Adrenal gland (tissue), 12 donors: ENCODE measurements around the gene MLC1. TPM values are rescaled to one million over a fixed set of nuclear protein-coding genes. Genes with fewer than 3 reads are reported as not detected.

Experiments
- DNase-seq, 7 donors: peaks; one replicate each; pipeline ENCODE4 v3.0.0-alpha.2; 2019 to 2020
- H3K27ac ChIP-seq, 5 donors: fragments of 200-600 bp; sonication (generic) in 4 of 5; 1 replicate in 3 of 5; 2 replicates in 2 of 5; pipeline versions ENCODE4 v1.5.1 to v1.8.0; 2016 to 2020; ENCODE audit warnings: mild to moderate bottlenecking in 1 of 5
- H3K27me3 ChIP-seq: fragments of 200-600 bp; 2 replicates; pipeline ENCODE4 v1.8.0; 2021
- H3K36me3 ChIP-seq, 2 donors: fragments of 200-600 bp; replicated peaks in 1 of 2; 1 replicate in 1 of 2; 2 replicates in 1 of 2; pipeline versions ENCODE4 v1.5.1 to v1.8.0; 2018 to 2022
- H3K4me1 ChIP-seq, 2 donors: fragments of 200-600 bp; replicated peaks in 1 of 2; 1 replicate in 1 of 2; 2 replicates in 1 of 2; pipeline versions ENCODE4 v1.5.1 to v1.8.0; 2018 to 2021
- H3K4me3 ChIP-seq, 4 donors: fragments of 200-600 bp; sonication (generic) in 3 of 4; one replicate each; pipeline ENCODE4 v1.5.1; 2016 to 2018
- H3K9me3 ChIP-seq, 3 donors: fragments of 200-600 bp; sonication (generic) in 1 of 3; replicated peaks in 1 of 3; 1 replicate in 2 of 3; 2 replicates in 1 of 3; pipeline versions ENCODE4 v1.5.1 to v1.8.0; 2016 to 2021
- POLR2A ChIP-seq, 2 donors: fragments of 450-650 bp; IDR thresholded peaks; one replicate each; pipeline ENCODE4 v1.6.1; 2017; ENCODE audit warnings: antibody characterized with exemption in 2 of 2, mild to moderate bottlenecking in 2 of 2, moderate library complexity in 1 of 2
- WGBS, 4 donors: extraction: QIAGEN DNeasy Blood & Tissue Kit in 2 of 4; methylation state at CpG; one replicate each; pipeline versions ENCODE4 v1.1.5 to v1.1.7; 2013 to 2017; 5-methylcytosine and 5-hydroxymethylcytosine counted together
- intact Hi-C, 2 donors: fragments of 100-400 bp; cut with DNase I; formaldehyde crosslinking; loops; one replicate each; pipeline versions ENCODE4 v1.14.1 to v1.15.0; 2022 to 2023
- polyA plus RNA-seq, 3 donors: library from polyadenylated mRNA; stranded (reverse); fragments of 200-250 nt in 2 of 3; fragments of 350-450 nt in 1 of 3; fragmentation: Illumina TruSeq in 1 of 3; extraction: RNeasy Lipid Tissue Mini Kit (QIAGEN cat#74804) in 1 of 3; gene quantifications; one replicate each; pipeline ENCODE4 v1.2.3, GENCODE V29; 2013 to 2014
- total RNA-seq, 9 donors: library from RNA; depleted of rRNA in 4 of 9; stranded (reverse); fragments of >200 nt in 4 of 9; fragments of 120-200 nt in 1 of 9; fragmentation: NEBNext Ultra II Directional in 1 of 9; extraction: Animal tissue kit (Norgen Biotek cat#: 25700) in 1 of 9; gene quantifications; one replicate each; pipeline versions ENCODE4 v1.1.0 to v1.2.4, GENCODE V29; 2013 to 2023
- TF ChIP-seq, protein P1 (sequence below), 6 experiments: fragments of 450-650 bp in 4 of 6; fragments of 200-600 bp in 2 of 6; sonication (generic) in 1 of 6; IDR thresholded peaks; 1 replicate in 5 of 6; 2 replicates in 1 of 6; pipeline versions ENCODE4 v1.5.1 to v1.8.0; 2016 to 2021; ENCODE audit warnings: antibody characterized with exemption in 6 of 6, mild to moderate bottlenecking in 2 of 6, moderate library complexity in 1 of 6
- donor health status: healthy with polysubstance abuse.
- donor health status: Bipolar disorder and iron deficiency.
- donor health status: DM: yes; HTN: yes; CAD: no.
- donor health status: DM: no; HTN: no; CAD: no.
- donor health status: DM: no; HTN: no; CAD: no.
- donor health status: DM: yes; HTN: yes; CAD: no.

MLC1 gene
- total and polyA plus RNA-seq, 12 donors: 0.03 to 0.22 TPM; not detected in 10

- DNase-seq: peak; percentile 57 to 82 (median 76)
- Histone ChIP-seq H3K9me3 (no peaks in the 10 kb centered on the region), H3K36me3 (no peaks in the 10 kb centered on the region), H3K4me1 (no peaks in the 10 kb centered on the region), H3K27ac (no peak overlapping the region), H3K27me3 (no peaks in the 10 kb centered on the region), H3K4me3 (no peak overlapping the region)
- 0 to 31% (median 16%) methylated on average over 4 to 52 of the region's 52 CpGs for WGBS, 4 donors
- TF ChIP-seq, protein P1, sequence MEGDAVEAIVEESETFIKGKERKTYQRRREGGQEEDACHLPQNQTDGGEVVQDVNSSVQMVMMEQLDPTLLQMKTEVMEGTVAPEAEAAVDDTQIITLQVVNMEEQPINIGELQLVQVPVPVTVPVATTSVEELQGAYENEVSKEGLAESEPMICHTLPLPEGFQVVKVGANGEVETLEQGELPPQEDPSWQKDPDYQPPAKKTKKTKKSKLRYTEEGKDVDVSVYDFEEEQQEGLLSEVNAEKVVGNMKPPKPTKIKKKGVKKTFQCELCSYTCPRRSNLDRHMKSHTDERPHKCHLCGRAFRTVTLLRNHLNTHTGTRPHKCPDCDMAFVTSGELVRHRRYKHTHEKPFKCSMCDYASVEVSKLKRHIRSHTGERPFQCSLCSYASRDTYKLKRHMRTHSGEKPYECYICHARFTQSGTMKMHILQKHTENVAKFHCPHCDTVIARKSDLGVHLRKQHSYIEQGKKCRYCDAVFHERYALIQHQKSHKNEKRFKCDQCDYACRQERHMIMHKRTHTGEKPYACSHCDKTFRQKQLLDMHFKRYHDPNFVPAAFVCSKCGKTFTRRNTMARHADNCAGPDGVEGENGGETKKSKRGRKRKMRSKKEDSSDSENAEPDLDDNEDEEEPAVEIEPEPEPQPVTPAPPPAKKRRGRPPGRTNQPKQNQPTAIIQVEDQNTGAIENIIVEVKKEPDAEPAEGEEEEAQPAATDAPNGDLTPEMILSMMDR (IDR thresholded peaks at IDR 0.05): peak; percentile 74 to 94 (median 88)
- TF ChIP-seq POLR2A (IDR thresholded peaks at IDR 0.05): no peak
- intact Hi-C loops: loop anchor here (2.0 to 10.0 kb wide), 2 partner anchors 102 to 266 kb away; no protein-coding TSS in a partner anchor
Measured at GRCh38 chr22:50030297-50031188, 54.7 kb downstream of the MLC1 start.

DNA sequence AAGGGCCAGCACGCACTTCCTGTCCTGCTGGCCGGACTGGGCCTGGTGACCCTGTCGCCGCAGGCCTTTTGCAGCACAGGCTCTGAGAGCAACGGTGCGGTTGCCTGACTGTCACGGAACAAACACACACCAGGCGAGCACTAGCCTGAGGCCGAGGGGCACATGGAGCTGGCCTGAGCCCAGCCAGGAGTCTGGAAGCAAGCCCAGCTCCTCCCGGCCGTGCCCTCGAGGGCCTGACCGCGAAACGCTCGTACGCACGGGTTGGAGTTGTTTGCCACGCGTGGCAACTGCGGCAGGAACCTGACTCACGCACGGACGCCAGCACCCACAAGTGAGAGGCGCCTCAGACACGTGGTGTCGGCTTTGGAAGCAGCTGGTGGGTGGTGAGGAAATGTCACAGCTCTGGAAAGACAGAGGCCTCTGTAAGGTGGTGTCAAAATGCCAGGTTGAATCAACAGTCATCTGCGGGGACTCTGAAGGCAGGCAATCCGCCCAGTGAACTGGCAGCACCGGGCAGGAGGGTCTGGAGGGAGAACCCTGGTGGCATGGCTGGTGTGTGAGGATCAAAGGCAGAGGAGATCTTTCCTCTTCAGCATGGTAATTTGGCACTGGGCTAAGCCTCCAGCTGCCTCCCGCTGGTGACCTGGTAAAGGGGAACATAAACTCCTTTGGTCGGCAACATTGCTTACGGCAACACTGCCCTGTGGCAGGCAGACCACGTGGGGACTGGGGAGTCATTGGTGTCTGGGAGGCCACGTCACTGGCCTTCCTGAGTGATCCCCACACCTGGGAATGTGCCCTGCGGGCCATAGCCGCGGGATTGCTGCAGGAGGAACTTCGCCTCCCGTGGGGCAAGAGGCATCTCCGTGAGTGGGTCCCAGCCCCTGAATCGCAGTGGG lies 57.3 kb downstream of the MLC1 start:
- WGBS, 4 donors: 77 to 82% (median 80%) methylated on average over 16 to 42 of the region's 42 CpGs
- peaks cover 6% of the 10 kb centered on the region for H3K27me3 ChIP-seq
- H3K4me1 ChIP-seq: no peaks in the 10 kb centered on the region

DNA sequence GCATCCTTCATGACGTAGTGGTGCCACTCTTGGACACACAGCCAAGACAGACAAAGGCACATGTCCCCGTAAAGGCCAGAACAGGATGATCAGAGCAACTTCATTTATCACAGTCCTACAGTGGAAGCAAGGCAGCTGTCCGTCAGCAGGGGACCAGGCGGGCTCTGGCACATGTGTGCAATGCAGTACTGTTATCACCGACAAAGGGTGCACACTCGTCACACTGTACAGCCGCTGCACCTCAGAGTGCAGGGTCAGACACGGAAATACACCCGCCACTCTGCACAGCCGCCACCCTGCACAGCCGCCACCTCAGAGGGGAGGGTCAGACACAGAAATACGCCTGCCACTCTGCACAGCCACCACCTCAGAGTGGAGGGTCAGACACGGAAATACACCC lies 59.2 kb downstream of the MLC1 start:
- H3K27ac ChIP-seq: no peak overlapping the region
- no peaks in the 10 kb centered on the region for H3K36me3 ChIP-seq
- intact Hi-C loops: no loop called here
- no peak for TF ChIP-seq POLR2A (IDR thresholded peaks at IDR 0.05)
- no peak overlapping the region for H3K4me3 ChIP-seq
- H3K4me1 ChIP-seq: no peaks in the 10 kb centered on the region
- DNase-seq: no peak
- H3K9me3 ChIP-seq: no peaks in the 10 kb centered on the region
- peaks cover 6% of the 10 kb centered on the region for H3K27me3 ChIP-seq
- 53 to 75% (median 72%) methylated on average over 3 to 13 of the region's 13 CpGs for WGBS, 4 donors

More for the DNA sequence above, 57.3 kb downstream of the MLC1 start:
- Histone ChIP-seq H3K27ac (no peak overlapping the region), H3K9me3 (no peaks in the 10 kb centered on the region), H3K4me3 (no peak overlapping the region), H3K36me3 (no peaks in the 10 kb centered on the region)
- DNase-seq: no peak
- intact Hi-C loops: no loop called here
- no peak for TF ChIP-seq POLR2A (IDR thresholded peaks at IDR 0.05)
- TF ChIP-seq, protein P1 (IDR thresholded peaks at IDR 0.05): no peak

DNA sequence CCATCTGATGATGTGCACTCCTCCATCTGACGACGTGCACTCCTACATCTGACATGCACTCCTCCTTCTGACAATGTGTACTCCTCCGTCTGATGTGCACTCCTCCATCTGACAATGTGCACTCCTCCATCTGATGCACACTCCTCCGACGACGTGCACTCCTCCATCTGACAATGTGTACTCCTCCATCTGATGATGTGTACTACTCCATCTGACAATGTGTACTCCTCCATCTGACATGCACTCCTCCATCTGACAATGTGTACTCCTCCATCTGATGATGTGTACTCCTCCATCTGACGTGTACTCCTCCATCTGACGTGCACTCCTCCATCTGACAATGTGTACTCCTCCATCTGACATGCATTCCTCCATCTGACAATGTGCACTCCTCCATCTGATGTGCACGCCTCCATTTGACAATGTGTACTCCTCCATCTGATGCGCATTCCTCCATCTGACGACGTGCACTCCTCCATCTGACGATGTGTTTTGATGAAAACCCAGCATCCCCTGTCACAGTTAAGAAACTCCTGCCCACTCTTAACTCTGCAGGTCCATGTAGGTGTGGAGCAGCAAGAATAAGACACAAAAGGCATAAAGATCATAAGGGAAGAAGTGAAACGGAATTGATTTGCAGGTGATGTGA lies 62.9 kb downstream of the MLC1 start:
- DNase-seq: no peak
- H3K27ac ChIP-seq: no peak overlapping the region
- TF ChIP-seq, protein P1 (IDR thresholded peaks at IDR 0.05): no peak
- TF ChIP-seq POLR2A (IDR thresholded peaks at IDR 0.05): no peak
- H3K27me3 ChIP-seq: peaks cover 8% of the 10 kb centered on the region
- H3K36me3 ChIP-seq: no peaks in the 10 kb centered on the region
- no peaks in the 10 kb centered on the region for H3K9me3 ChIP-seq
- WGBS, 4 donors: 78 to 85% (median 81%) methylated on average over 14 of the region's 14 CpGs
- no peaks in the 10 kb centered on the region for H3K4me1 ChIP-seq
- no peak overlapping the region for H3K4me3 ChIP-seq
- intact Hi-C loops: no loop called here
